NOMO-1 (cell line): ENCODE measurements around the gene DENND1A.
"Not testable (repeated sequence)": the region's sequence is repeated elsewhere in the genome, so short reads cannot be mapped to it uniquely, and the experiment has no call there.

ENCODE experiments used
- DNase-seq, 2 experiments: peaks; one replicate each; lab custom pipeline; 2025; ENCODE audit not compliant: unreplicated experiment in 2 of 2; lab: John Stamatoyannopoulos, UW

The DENND1A gene

GRCh38 chr9:123929870-123930831, at the start of gene DENND1A:
TSS of gene DENND1A (minus strand) at chr9:123930126. CDS start at chr9:123929905, 221 bp downstream.
- peak; percentile 83 to 94 for DNase-seq

GRCh38 chr9:123978981-123979380, 49.1 kb upstream of the DENND1A start:
- no peak for DNase-seq

- not testable (repeated sequence) for DNase-seq
These were observed 46.7 kb upstream of the DENND1A start for GRCh38 chr9:123976579-123976978.

GRCh38 chr9:123975871-123976270, 45.9 kb upstream of the DENND1A start:
- DNase-seq = no peak

- no peak for DNase-seq
These were observed 44.5 kb upstream of the DENND1A start for GRCh38 chr9:123974471-123974870.

GRCh38 chr9:123973590-123974223, 43.8 kb upstream of the DENND1A start:
- DNase-seq = no peak

- DNase-seq = no peak
These were observed 42.7 kb upstream of the DENND1A start for GRCh38 chr9:123972618-123973017.

GRCh38 chr9:123967323-123967722, 37.4 kb upstream of the DENND1A start:
- DNase-seq = no peak

GRCh38 chr9:123965801-123966686, 36.1 kb upstream of the DENND1A start:
- DNase-seq = no peak

GRCh38 chr9:123964761-123965160, 34.8 kb upstream of the DENND1A start:
- peak; percentile 9 to 38 for DNase-seq

GRCh38 chr9:123960965-123961364, 31.0 kb upstream of the DENND1A start:
- no peak for DNase-seq

- DNase-seq = no peak
These were observed 30.4 kb upstream of the DENND1A start for GRCh38 chr9:123960366-123960765.

- no peak for DNase-seq
These were observed 29.9 kb upstream of the DENND1A start for GRCh38 chr9:123959787-123960186.

GRCh38 chr9:123957731-123958130, 27.8 kb upstream of the DENND1A start:
- no peak for DNase-seq

- no peak for DNase-seq
These were observed 27.3 kb upstream of the DENND1A start for GRCh38 chr9:123957168-123957721.

GRCh38 chr9:123955637-123956036, 25.7 kb upstream of the DENND1A start:
- DNase-seq = no peak

GRCh38 chr9:123954518-123955280, 24.8 kb upstream of the DENND1A start:
- DNase-seq = peak; percentile 7 to 36

- DNase-seq = no peak
These were observed 22.9 kb upstream of the DENND1A start for GRCh38 chr9:123952641-123953495.

GRCh38 chr9:123948286-123948685, 18.4 kb upstream of the DENND1A start:
- no peak for DNase-seq
